MM.1S (cell line): Measurements from ENCODE around the gene WDR90.
A peak's percentile ranks its signal among the peaks of the same experiment; 100 is the strongest.

Experiments
- DNase-seq: peaks from one replicate; pipeline ENCODE4 v3.0.0-alpha.2; 2015
- H2AFZ ChIP-seq: fragments of 300-600 bp; sonication (generic); 2 replicates; pipeline ENCODE4 v1.6.0; 2016; ENCODE audit warnings: antibody characterized with exemption, low read length
- H3F3A ChIP-seq: fragments of 300-600 bp; sonication (generic); 2 replicates; pipeline ENCODE4 v1.6.1; 2016; ENCODE audit warnings: mild to moderate bottlenecking, antibody characterized with exemption, low read length, moderate library complexity, mixed read lengths; ENCODE audit not compliant: insufficient read depth
- H3K27ac ChIP-seq: fragments of 300-600 bp; sonication (generic); 2 replicates; pipeline ENCODE4 v1.5.1; 2016; ENCODE audit warnings: mild to moderate bottlenecking, low read length
- H3K27me3 ChIP-seq: fragments of 300-600 bp; sonication (generic); replicated peaks from 2 replicates; pipeline ENCODE4 v1.6.0; 2016; ENCODE audit warnings: low read length; ENCODE audit not compliant: insufficient read depth
- H3K36me3 ChIP-seq: fragments of 300-600 bp; sonication (generic); replicated peaks from 2 replicates; pipeline ENCODE4 v1.6.1; 2016; ENCODE audit warnings: mild to moderate bottlenecking, low read length, mixed read lengths; ENCODE audit not compliant: insufficient read depth
- H3K4me1 ChIP-seq: fragments of 300-600 bp; sonication (generic); 2 replicates; pipeline ENCODE4 v1.6.1; 2016; ENCODE audit warnings: low read length, mixed read lengths
- H3K4me2 ChIP-seq: fragments of 300-600 bp; sonication (generic); 2 replicates; pipeline ENCODE4 v1.6.0; 2016; ENCODE audit warnings: low read depth, low read length
- H3K4me3 ChIP-seq: fragments of 300-600 bp; sonication (generic); 2 replicates; pipeline ENCODE4 v1.5.1; 2016; ENCODE audit warnings: low read length, mixed read lengths
- H3K79me2 ChIP-seq: fragments of 300-600 bp; sonication (generic); 2 replicates; pipeline ENCODE4 v1.6.1; 2016; ENCODE audit warnings: mixed run types, low read length, mixed read lengths
- H3K9ac ChIP-seq: fragments of 300-600 bp; sonication (generic); 2 replicates; pipeline ENCODE4 v1.6.1; 2016; ENCODE audit warnings: low read length, mixed read lengths
- H3K9me2 ChIP-seq: fragments of 300-600 bp; sonication (generic); replicated peaks from 2 replicates; pipeline ENCODE4 v1.6.1; 2016; ENCODE audit warnings: mild to moderate bottlenecking, low read length, mixed read lengths; ENCODE audit not compliant: insufficient read depth
- H3K9me3 ChIP-seq: fragments of 300-600 bp; sonication (generic); replicated peaks from 2 replicates; pipeline ENCODE4 v1.6.1; 2016; ENCODE audit warnings: mild to moderate bottlenecking, low read length, mixed read lengths; ENCODE audit not compliant: insufficient read depth
- H4K20me1 ChIP-seq: fragments of 300-600 bp; sonication (generic); 2 replicates; pipeline ENCODE4 v1.6.1; 2016; ENCODE audit warnings: mild to moderate bottlenecking, low read length, moderate library complexity, mixed read lengths; ENCODE audit not compliant: insufficient read depth
- EZH2 ChIP-seq: fragments of 300-600 bp; sonication (generic); optimal IDR thresholded peaks from 2 replicates; pipeline ENCODE3; 2017; ENCODE audit warnings: low read depth, mild to moderate bottlenecking, antibody characterized with exemption, low read length, mixed read lengths
- EZH2phosphoT487 ChIP-seq: fragments of 300-600 bp; sonication (generic); IDR thresholded peaks from 2 replicates; pipeline ENCODE4 v1.6.1; 2018; ENCODE audit warnings: antibody characterized with exemption, low read length
- TF ChIP-seq, protein P1 (sequence below): fragments of 300-600 bp; sonication (generic); IDR thresholded peaks from 2 replicates; pipeline ENCODE4 v1.5.1; 2016; ENCODE audit warnings: antibody characterized with exemption, low read length, mixed read lengths

WDR90 gene

DNA sequence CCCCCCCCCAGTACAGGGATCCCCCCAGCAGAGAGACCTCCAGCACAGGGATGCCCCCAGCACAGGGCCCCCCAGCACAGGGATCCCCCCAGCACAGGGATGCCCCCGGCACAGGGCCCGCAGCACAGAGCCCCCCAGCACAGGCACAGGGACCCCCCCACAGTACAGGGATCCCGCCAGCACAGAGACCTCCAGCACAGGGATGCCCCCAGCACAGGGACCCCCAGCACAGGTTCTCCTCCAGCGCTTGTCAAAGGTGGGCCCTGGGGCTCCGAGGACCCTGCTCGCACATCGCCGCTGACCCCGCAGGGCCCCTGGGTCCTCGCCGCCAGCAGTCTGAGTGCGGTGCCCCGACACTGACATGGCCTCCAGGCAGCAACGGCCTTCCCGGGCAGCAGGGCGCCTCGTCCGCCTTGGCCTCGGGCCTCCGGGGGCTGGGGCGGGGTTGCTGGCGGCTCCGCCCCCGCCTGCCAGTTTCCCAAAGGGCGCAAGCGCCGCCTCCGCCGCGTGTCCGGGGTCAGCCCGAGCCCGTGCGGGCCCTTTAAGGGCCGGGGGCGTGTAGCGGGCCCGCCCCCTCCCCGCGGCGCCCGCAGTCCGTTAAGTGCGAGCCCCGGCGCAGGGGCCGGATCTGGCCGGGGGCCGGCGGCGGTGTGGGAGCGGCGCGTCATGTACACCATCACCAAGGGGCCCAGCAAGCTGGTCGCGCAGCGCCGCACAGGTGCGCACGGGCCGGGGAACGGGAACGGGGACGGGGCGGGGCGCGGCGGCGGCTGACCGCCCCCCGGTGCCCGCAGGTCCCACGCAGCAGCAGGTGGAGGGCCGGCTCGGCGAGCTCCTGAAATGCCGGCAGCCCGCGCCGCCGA, 7.6 kb upstream of the WDR90 start, which contains the start of gene MCRIP2:
TSS of gene MCRIP2 (plus strand) at position 503 of the 863 bp plus-strand sequence. CDS start at position 667, 164 bp downstream.
- Histone ChIP-seq H3K9me3 (no peaks in the 10 kb centered on the region), H4K20me1 (no peaks in the 10 kb centered on the region), H3K9me2 (no peaks in the 10 kb centered on the region), H3K27me3 (no peaks in the 10 kb centered on the region), H3K4me2 (peak within 1 kb of the TSS; percentile 99), H3K79me2 (peaks cover 53% of the 10 kb centered on the region), H3F3A (peaks cover 14% of the 10 kb centered on the region), H3K27ac (peak within 1 kb of the TSS; percentile 71; the same call in 1 of the 2 replicates), H3K36me3 (no peaks in the 10 kb centered on the region), H3K4me3 (peak within 1 kb of the TSS; percentile 96), H2AFZ (peak within 1 kb of the TSS; percentile 47), H3K4me1 (0 out of 2 replicates have a peak, but pooled peaks cover 11% of the 10 kb centered on the region), H3K9ac (peak within 1 kb of the TSS; percentile 95)
- TF ChIP-seq EZH2phosphoT487 (no peak), EZH2 (no peak)
- TF ChIP-seq, protein P1, sequence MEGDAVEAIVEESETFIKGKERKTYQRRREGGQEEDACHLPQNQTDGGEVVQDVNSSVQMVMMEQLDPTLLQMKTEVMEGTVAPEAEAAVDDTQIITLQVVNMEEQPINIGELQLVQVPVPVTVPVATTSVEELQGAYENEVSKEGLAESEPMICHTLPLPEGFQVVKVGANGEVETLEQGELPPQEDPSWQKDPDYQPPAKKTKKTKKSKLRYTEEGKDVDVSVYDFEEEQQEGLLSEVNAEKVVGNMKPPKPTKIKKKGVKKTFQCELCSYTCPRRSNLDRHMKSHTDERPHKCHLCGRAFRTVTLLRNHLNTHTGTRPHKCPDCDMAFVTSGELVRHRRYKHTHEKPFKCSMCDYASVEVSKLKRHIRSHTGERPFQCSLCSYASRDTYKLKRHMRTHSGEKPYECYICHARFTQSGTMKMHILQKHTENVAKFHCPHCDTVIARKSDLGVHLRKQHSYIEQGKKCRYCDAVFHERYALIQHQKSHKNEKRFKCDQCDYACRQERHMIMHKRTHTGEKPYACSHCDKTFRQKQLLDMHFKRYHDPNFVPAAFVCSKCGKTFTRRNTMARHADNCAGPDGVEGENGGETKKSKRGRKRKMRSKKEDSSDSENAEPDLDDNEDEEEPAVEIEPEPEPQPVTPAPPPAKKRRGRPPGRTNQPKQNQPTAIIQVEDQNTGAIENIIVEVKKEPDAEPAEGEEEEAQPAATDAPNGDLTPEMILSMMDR = no peak
- peak; percentile 91 for DNase-seq

DNA sequence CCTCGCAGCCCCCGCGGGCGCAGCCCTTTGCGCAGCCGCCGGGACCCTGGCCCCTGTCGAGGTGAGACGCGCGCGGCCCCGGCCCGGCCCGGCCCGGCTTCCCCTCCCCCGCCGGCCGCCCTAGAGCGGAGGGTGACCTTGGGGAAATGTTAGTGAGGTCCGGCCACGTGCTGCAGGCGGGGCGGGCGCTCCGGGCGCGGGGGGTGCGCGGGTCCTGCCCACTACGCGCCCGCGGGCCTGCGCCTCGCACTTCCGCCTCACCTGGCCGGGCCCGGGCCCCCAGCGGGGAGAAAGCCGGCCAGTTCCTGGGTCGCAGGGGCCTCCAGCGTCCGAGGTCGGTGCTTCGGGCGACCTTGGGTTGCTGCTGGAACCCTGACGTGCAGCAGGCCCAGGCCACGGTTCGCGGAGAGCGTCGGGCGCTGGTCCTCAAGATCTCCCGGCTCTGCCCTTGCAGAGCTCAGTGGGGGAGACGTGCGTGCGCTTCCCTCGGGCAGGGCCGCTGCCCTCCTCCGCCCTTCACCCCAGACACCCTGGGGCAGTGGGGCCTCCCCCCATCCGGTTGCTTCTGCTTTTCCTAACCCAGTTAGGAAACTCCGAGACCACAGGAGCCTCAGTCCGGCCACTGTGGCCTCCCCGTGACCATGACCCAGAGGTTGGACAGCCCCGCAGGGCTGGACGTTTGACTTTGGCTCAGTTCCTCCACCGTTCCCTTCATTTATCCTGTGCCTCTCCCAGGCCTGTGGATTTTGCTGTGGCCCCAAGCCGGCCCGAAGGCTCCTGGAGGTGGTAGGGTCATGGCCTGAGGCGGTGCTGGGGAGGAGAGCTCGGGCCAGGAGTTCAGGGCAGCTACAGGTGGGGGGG, 6.7 kb upstream of the WDR90 start:
- Histone ChIP-seq H3K27ac (peak overlapping the region; percentile 71; the same call in 1 of the 2 replicates), H3F3A (peaks cover 21% of the 10 kb centered on the region), H3K79me2 (peaks cover 62% of the 10 kb centered on the region), H3K9me3 (no peaks in the 10 kb centered on the region), H3K36me3 (no peaks in the 10 kb centered on the region), H3K4me3 (peak overlapping the region; percentile 96), H4K20me1 (no peaks in the 10 kb centered on the region), H3K4me1 (0 out of 2 replicates have a peak, but pooled peaks cover 12% of the 10 kb centered on the region), H3K9ac (peak overlapping the region; percentile 95), H2AFZ (no peak overlapping the region), H3K27me3 (no peaks in the 10 kb centered on the region), H3K4me2 (peak overlapping the region; percentile 99), H3K9me2 (no peaks in the 10 kb centered on the region)
- TF ChIP-seq EZH2phosphoT487 (no peak), EZH2 (no peak)
- TF ChIP-seq, protein P1 = no peak
- peak; percentile 79 for DNase-seq

DNA sequence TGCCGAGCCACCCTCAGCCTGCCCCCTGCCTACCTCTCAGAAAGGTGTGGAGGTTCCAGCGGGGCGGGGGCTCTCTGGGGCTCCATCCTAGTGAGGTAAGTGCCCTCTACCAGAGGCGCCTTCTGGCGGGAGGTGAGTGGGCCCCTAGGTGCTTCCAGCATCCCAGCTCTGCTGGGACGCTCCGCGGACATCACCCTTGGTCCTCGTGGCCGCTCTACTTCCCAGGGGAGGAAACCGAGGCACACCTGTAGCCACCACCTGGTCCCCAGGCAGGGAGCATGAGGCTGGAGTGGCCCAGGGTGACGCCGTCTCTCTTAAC, 6.2 kb upstream of the WDR90 start:
- H4K20me1 ChIP-seq = no peaks in the 10 kb centered on the region

More for the DNA sequence above, 6.2 kb upstream of the WDR90 start:
- Histone ChIP-seq H2AFZ (no peak overlapping the region), H3F3A (peaks cover 27% of the 10 kb centered on the region), H3K4me3 (peak overlapping the region; percentile 96), H3K27me3 (no peaks in the 10 kb centered on the region), H3K36me3 (no peaks in the 10 kb centered on the region), H3K9me3 (no peaks in the 10 kb centered on the region), H3K9me2 (no peaks in the 10 kb centered on the region), H3K4me2 (peak overlapping the region; percentile 99), H3K9ac (peak overlapping the region; percentile 95), H3K27ac (peak overlapping the region; percentile 60; the same call in 1 of the 2 replicates), H3K79me2 (peaks cover 68% of the 10 kb centered on the region), H3K4me1 (0 out of 2 replicates have a peak, but pooled peaks cover 14% of the 10 kb centered on the region)
- TF ChIP-seq EZH2phosphoT487 = no peak
- TF ChIP-seq EZH2 = no peak
- TF ChIP-seq, protein P1 = no peak
- DNase-seq = no peak
